GM12872 (cell line): ENCODE data around the gene PRKN.

Experiments
- CTCF ChIP-seq: IDR thresholded peaks from 3 replicates; pipeline ENCODE4 v1.5.1; 2011; ENCODE audit warnings: low read depth, mild to moderate bottlenecking, low read length, moderate library complexity; ENCODE audit not compliant: insufficient read depth

PRKN gene

GRCh38 chr6:161463071-161463470 lies 1264.5 kb downstream of the PRKN start:
- no peak for TF ChIP-seq CTCF

GRCh38 chr6:161462148-161462547 lies 1265.4 kb downstream of the PRKN start:
- TF ChIP-seq CTCF, result no peak

DNA sequence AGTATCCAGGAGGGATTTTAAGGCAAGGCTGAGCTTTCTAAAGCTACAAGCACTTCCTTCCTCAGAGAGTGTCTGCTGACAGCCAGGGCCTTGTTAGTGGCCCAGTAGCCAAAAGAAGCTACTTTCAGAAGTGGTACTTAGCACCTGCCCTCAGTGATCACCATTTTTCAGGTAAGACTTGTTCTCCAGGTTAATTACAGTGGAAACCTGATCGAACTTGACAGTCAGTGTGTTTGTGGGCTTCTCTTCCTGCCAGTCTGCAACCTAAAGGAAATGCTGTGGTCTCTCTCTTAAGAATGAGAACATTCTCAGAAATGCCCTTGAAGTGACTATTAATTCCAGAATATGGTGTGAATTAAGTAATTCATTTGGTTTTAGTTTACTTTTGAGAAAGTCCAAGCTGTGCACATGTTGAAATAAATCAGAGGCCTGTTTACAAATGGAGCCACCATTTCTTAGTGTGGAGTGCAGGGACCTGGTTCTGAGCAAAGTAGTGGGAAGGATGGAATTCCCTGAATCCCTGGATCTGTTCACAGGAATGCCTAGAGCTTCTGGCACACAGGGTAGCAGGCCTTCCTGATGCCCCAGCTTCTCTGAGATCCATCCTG lies 1268.5 kb downstream of the PRKN start:
- no peak for TF ChIP-seq CTCF

GRCh38 chr6:161458201-161458951 lies 1269.2 kb downstream of the PRKN start:
- no peak for TF ChIP-seq CTCF

DNA sequence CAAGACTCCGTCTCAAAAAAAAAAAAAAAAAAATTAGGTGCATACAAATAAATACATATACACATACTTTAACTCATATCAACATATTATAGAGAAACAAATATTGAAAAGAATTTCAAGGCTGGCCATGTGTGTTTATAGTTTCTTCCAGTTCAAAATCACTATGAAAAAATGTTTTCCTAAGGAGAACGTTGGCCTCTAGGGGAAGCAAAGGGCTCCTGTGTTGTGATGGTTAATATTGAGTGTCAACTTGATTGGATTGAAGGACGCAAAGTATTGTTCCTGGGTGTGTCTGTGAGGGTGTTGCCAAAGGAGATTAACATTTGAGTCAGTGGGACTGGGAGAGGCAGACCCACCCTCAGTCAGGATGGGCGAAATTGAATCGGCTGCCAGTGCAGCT lies 1271.7 kb downstream of the PRKN start:
- no peak for TF ChIP-seq CTCF

- TF ChIP-seq CTCF, result no peak
Observed at GRCh38 chr6:161453558-161453957, 1274.0 kb downstream of the PRKN start.

DNA sequence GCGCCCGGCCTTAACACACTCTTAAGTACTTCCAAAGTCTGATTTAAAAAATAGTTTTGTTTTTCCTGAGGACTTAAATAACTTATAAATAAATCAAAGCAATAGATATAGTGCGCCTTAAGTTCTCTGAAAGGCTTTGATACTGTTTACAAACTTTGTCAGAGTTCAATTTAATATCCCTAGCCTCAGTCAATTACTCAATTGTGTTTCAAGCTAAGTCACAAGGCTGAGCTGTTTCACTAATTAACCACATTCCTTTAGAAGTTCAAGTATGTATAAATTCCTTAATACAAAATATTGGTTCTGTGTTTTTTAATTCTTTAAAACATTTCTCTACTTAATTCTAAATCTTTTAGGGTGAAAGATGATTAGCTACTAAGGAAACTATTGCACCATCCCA lies 1275.3 kb downstream of the PRKN start:
- TF ChIP-seq CTCF, result no peak
